ENCODE data around the gene PIGX.

GRCh38 chr3:196706731-196707130 is 5.4 kb upstream of the PIGX start:
- TF ChIP-seq POLR2A (IDR thresholded peaks at IDR 0.05; ENCODE audit: low read length) (no peak), GATA1 (IDR thresholded peaks at IDR 0.05; ENCODE audit: low read depth, low read length) (no peak)
